NCI-H1694 treated with DMSO at 0.1 percent for 48 hours (cell line): ENCODE measurements around the gene BMPR1A.

Source experiments
- DNase-seq: peaks from one replicate; lab custom pipeline; 2025; lab: John Stamatoyannopoulos, UW

BMPR1A gene

DNA sequence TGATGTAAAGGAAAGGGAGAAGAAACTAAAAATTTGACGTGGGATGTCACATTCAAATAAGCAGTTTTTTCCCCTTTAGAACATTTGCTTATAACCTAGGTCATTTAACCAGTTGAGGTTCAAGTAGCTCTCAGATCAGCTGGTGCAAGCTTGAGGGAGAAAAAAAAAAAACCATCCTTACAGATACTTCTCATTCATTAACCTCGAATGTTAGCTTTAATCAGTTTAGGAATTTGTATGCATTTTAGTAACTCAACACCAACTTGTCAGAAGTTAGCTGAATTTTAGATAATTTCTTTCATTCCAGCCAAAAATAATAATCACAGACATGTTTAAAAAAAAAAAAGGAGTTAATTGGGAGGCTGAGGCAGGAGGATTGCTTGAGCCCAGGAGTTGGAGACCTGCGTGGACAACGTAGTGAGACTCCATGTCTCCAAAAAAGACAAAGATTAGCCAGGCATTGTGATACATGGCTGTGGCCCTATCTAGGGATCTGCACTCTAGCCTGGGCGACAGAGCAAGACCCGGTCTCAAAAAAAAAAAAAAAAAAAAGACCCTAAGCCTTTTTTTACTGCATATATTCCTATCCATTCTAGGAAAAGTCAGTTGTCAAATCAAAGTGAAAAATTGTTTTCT is 46.2 kb downstream of the BMPR1A start:
- DNase-seq = no peak

DNA sequence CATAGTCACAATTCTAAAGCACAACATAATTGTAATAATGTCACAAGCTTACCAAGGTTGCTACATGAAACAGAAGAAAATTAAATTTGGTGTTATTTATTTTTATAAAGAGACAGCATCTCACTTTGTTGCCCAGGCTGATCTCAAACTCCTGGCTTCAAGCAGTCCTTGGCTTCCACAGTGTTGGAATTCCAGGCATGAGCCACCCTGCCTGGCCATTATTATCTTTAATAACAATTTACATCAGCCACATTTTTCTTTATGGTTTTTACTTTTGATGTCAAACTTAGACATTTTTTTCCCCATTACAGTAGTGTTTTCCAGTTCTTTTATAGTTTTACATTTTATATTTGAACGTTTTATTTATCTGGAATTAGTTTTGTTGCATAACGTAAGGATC is 46.7 kb downstream of the BMPR1A start:
- DNase-seq = no peak

DNA sequence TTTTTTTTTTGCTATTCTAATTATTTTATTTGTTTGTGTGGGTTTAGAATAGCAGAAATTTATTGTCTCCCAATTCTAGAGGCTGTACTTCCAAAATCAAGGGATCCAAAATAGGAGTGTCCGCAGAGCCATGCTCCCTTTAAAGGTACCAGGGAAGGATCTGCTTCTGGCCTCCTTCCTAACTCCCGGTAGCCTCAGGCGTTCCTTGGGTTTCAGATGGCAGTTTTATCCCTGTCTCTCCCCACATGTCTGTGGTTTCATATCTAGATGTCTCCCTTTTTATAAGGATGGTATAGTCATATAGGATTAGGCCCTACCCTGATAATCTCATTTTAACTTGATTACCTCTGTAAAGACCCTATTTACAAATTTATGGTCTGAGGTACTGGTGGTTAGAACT is 48.4 kb downstream of the BMPR1A start:
- DNase-seq = no peak

DNA sequence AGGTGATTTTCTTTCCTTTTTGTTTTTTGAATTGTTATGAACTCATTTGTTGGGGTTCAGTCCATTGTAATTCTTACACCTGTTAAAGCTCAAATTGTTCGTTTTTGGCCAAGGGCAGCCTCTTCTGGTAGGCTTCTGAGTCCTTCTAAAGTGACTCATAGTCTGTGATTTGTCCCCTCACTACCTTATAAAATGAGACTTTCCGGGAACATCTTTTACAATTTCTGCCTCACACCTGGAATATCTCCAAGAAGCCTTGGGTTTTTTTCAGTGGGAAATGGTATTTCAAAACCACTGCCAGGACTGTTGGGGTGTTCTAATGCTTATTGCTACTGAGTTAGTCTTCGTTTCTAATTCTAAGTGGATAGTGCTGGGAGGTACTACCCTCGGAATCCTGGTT is 56.7 kb downstream of the BMPR1A start:
- no peak for DNase-seq

DNA sequence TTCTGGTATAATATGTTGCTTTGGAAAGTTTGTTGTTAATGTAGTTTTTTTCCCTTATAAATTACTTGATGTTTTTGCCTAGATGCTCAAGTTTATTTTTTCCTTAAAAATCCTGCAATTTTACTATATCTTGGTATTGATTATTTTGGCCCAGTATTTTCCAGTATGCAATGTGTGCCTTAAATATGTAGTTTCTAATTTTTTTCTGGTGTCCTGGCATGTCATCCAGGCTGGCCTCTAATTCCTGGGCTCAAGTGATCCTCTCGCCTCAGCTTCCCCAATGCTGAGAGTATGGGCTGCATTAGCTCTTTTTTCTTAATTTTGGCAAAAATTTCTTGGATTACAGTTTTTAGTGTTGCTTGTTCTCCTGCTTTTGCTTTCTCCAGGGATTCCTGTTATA is 57.6 kb downstream of the BMPR1A start:
- no peak for DNase-seq

DNA sequence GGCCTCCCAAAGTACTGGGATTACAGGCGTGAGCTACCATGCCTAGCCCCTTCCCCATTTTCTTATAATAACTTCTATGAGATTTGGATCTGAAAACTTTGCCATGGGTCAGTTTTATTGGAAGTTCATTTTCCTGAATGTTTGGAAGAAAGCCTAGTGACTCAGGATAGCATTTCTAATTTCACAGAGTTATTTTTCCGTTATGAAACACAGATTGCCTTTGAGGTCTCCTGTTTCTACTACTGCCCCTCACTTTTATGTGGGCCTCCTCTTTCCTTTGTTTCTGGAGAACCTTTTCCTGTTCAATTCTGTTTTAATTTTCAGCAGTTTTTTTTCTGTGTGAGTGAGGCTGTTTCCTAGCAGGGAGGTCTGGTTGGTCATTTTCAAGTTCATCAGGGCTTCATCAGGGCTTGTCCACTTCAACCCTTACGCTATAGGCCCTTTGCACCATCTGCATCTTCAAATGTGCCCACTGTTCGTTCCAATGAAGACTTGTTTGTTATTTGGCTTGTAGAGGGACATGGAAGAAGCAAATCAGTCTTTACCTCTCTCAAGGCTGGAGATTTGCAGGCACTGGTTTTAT is 58.7 kb downstream of the BMPR1A start:
- no peak for DNase-seq

DNA sequence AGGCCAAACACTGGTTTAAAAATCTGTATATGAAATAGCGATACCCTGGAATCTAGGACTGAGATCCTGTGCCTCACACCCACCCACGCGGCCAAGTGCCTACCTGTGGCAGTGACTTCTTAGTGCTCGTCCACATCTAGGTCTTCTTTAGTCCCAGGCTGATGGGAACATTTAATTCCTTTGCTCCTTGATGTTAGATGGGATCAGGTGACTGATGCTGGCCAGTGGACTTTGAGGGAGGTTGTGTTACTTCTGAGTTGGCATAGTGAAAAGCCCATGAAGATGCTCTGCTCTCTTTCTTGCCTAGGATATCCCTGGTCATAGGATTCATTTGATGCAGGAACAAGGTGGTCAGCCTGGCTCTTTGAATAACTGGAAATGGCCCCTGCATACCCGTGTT is 59.2 kb downstream of the BMPR1A start:
- DNase-seq = no peak

DNA sequence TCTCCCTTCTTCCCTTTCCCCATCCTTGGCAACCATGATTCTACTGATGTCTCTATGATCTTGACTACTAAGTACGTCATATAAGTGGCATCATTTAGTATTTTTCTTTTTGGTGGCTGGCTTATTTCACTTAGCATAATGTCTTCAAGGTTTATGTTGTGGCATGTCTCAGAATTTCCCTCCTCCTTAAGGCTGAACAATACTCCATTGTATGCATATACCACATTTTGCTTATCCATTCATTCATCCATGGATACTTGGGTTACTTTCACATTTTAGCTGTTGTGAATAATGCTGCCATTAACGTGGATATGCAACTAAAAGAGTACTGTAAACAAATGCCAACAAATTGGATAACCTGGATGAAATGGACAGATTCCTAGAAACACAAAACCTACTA is 60.8 kb downstream of the BMPR1A start:
- no peak for DNase-seq

DNA sequence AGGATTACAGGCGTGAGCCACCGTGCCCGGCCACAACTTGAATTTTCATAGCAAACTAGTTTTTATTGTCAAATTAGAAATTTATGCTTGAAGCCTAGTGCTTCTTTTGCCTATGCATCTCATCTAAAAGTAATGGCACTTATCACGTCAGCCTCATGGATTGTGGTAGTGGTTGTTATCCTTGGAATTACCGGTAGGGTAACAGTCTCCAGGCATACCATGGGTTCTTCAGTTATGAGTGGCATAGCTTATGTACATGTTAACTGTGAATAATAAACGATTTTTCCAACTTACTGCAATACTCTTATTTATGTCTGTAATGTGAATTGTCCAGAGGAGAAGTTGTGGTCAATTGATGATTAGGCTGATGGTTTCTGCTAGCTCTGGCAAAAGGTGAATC is 63.1 kb downstream of the BMPR1A start:
- DNase-seq = no peak

DNA sequence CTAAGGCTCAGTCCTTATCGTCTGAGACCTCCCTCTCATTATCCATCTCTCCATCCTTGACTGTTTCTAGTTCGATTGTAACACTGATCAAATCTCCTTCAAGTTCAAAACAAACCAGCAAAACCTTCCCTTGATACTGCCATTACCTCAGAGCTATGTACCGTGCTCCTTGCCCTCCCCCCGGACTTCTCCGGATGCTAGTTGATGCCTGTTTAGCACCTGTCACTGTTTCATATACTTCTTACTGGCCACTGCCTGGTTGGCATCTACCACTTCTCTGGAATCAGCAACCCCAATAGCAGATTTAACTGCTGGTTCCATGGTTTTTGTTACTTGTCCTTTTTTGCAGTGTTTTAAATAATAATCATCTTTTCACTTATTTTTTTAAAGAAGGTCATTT is 64.1 kb downstream of the BMPR1A start:
- DNase-seq = no peak

DNA sequence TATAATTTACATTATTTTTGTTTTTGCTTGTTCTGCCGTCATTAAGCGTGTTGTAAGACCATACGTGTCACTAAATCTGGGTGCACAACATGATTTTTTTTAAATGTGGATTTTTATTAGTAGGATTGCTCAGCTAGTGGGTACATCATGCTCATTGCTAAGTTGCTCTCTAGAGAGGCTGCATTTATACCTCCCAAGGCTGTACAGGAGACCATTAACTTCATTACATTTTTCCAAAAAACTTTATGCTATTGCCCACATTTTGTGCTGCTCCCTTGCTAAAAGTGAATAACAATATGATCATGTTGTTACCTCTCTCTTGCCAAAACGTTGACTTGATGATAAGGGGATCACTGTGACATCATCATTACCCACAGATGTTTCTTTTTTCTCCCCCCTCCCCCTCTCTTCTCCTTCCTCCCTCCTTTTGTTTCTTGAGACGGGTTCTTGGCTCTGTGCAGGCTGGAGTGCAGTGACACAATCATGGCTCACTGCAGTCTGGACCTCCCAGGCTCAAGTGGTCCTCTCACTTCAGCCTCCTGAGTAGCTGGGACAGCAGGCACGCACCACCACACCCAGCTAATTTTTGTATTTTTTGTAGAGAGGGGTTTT is 65.1 kb downstream of the BMPR1A start:
- DNase-seq = no peak

DNA sequence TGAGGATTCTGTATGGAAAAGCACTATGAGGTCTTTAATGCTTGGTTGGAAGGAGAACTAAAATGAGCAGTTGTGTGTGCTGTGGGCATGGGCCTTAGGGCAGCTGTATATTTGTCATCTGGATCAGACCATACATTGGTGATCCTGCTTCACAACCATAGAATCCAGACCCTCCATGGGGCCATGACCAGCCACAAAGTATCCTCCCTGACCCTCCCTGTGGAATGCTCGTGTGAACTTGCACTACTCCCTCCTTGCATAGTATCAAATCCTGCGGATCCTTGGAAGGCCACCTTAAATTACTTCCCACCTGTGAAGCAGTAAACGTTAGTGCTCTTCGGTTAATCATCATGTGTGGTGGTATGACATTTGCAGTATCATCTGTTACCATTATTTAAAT is 67.1 kb downstream of the BMPR1A start:
- DNase-seq = no peak

DNA sequence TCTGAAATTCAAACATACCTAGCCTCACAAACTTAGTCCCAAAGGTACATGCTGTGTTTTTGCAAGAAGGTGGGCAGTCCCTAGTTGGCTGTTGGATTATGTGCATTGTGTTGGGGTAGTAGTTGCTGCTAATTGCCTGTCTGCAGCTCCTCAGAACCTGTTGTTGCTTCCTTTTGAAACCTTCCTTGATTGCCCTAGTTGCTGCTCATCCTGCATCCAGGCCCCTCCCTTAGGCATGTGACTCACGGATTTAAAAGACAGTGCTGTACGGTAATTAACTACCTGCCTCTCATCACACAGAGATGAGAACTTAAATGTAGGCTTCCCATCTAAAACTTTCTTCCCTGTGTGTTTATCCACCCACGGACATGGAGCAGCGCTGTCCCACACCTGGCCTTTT is 67.7 kb downstream of the BMPR1A start:
- DNase-seq = no peak

DNA sequence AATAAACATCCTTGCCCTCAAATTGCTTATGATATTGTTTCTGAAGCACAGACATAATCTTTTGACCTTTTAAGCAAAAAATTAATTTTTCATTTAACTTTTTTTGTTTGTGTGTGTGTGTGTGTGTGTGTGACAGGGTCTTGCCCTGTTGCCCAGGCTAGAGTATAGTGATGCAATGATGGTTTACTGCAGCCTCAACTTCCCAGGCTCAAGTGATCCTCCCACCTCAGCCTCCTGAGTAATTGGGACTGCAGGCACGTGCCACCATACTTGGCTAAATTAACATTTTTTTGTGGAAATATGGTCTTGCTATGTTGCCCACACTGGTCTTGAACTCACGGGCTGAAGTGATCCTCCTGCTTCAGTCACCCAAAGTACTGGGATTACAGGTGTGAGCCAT is 68.9 kb downstream of the BMPR1A start:
- no peak for DNase-seq

DNA sequence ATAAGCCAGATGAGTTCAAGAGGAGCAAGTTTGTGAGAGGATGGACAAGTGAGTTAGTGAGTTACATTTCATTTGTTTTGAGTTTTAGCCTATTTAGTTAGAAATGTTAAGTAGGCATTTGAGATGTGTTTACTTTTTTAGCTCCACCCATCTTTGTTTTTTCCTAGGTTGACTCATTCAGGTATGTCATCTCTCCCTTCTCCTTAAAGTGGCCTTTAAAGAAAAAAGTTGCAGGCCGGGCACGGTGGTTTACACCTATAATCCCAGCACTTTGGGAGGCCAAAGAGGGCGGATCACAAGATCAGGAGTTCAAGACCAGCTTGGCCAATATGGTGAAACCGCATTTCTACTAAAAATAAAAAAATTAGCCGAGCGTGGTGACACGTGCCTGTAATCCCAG is 71.2 kb downstream of the BMPR1A start:
- DNase-seq = no peak

DNA sequence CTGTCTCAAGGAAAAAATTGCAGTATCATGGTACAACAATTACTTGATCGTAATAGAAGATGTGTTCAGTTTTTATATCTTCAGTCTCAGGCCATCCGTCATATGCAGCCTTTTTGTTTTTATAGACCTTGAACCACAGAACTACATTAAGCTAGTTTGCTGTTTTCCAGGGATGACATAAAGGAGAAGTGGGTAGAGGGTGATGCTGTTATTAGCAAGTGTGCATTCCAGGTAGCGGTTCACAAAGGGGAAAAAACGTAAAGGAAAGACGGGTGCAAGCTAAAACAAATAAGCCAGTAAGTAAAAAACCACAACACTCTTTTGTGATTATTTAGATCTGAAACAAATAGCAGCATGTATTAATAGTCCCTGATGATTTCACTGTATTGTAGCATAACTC is 71.7 kb downstream of the BMPR1A start:
- no peak for DNase-seq

DNA sequence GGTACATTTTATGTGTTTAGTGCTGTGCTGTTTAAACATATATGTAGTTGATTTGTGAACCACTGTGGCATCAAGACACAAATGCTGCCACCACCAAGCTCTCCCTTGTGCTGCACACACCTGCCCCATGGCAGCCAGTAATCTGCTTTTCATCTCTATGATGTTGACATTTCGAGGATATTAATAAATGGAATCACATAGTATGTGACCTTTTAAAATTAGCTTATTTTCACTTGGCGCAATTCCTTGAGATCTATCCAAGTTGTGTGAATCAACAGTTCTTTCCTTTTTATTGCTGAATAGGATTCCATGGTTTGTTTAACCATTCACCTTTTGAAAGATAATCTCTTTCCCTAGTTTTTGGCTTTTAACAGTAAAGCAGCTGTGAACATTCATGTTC is 73.1 kb downstream of the BMPR1A start:
- no peak for DNase-seq

DNA sequence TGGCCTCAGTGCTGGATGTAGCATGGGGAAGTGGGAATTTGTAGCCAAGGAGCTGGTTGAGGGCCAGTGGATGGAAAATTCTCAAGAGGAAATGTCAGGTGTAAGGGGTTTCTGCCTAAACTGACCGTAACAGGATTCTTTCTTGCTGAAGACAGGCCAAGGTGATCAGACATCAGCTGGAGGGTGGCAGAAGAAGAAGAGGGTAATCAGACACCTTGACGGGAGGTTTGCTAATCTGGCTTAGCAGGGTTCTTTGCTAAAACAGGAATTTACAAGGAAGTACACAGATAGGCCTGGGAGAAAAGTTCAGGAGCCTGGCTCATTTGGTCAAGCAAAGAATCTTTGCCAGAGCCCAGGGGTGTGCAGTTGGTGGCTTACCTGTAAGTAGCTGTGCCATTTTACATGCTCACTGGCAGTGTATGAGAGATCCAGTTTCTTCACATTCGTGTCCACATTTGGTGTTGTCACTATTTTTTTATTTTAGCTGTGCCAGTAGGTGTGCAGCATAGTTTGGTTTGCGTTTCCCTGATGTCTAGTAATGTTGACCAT is 73.7 kb downstream of the BMPR1A start:
- DNase-seq = no peak

DNA sequence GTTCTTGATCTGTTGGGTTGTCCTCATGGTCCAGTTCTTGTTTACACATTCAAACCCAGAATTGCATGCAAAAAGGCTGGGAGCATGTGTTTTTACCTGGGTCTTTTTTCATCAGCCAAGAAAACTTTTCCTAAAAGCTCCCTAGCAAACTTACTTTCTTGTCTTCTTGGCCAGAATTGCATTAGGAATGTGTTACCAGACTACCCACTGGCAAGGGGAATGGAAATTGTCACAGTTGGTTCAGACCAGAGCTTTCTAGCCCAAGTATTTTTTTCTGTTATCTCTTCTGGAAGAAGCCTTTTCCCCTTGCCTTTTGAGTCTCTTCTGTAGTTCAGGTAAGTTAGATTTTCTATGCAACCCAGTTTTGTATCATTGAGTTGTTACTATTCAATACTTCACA is 77.5 kb downstream of the BMPR1A start:
- no peak for DNase-seq

DNA sequence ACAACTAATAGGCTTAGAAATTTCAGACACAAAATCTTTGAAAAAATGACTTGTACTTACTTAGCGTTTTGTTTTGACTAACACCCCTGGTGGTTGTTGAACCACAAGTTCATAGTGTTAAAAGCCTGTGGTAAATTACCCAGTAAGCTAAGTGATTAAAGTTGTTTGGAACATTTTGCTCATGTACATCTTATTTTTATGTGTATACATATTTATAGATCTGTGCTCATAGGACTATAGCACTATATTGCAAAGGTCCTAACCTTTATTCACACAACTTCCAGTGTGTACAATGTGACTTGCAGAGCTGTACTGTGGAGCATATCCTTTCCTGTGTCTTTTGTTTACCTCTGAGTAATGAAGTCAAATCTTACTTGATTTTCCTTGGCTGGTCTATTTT is 79.6 kb downstream of the BMPR1A start:
- no peak for DNase-seq

DNA sequence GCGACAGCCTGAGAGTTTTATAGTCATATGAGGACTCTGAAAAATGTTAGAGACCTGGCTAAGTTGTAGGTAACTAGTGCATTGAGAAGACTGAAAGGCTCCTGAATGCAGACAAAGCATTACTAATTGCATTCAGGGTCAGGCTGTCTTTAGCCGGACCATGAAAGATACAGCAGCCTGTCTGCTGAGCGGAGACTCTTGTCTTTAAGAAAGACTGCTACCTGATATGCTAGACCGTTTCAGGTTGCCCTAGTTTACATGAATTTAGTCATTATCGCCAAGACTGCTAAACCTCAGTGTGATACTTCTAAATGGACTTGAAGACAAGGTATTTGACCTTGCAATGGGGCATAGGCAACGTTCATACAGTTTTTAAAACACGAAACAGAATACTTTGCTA is 81.2 kb downstream of the BMPR1A start:
- no peak for DNase-seq

DNA sequence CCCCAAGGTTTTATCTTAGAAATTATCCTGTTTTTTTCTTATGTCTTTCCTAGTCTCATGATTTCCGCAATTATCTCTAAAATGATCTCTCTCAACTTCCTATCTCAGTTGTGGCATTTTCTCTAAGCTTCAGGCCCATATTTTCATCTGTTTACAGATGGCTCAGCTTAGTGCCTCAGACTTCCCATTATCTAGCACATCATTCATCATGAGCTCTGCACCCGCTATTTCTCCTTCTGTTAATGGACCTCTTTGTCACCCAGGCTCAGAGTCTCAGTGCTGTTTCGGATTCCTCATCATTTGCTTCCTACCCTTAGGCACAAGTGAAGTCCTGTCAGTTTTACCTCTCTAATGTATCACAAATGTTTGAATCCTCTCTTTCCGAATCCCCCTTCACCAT is 84.1 kb downstream of the BMPR1A start:
- no peak for DNase-seq

DNA sequence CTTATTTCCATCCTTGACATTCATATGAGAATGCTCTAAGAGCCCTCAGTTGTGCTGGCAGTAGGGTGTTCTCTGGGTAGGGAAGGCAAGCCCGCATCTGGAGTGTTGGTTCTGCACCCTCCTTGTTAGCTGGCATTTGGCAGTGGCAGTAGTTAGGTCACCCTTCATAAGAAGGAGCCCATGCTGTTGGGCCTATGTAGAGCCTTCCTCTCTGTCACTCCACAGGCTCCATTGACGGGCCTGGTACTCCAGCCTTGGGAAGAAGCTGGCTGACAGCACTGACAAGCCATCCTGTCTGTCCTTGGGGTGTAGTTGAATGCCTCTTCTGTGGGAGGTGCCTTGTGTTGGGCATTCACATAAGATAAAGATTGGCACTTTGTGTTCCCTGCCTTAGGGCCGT is 89.7 kb downstream of the BMPR1A start:
- DNase-seq = no peak

DNA sequence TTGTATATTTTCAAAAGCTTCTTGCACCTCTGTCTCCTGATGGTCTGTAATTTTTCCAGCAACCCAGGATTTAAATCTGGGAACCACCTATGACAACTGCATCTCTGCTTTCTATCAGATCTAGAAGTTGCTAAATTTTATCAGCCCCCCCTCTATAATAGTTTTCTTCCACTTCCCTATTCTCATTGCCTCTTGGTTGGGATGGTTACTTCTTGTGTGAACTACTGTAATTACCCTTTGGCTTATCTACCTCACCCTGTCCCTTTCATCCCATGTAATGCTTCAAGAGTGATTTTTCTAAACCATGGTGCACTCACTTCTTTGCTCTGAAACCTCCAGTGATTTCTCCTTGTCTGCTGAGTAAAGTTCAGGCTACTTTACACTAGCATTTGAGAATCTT is 92.3 kb downstream of the BMPR1A start:
- no peak for DNase-seq
